Left colon (tissue), 2 donors: ENCODE data around the gene CTXN3. TPM values are rescaled to one million over a fixed set of nuclear protein-coding genes. Genes with fewer than 3 reads are reported as not detected.

Source experiments
- ATAC-seq: fragments of 200-7000 bp; cut with Tn5 transposase; one replicate; pipeline ENCODE4 v1.9.1; 2020; ENCODE audit warnings: mild to moderate bottlenecking, moderate library complexity
- DNase-seq, 2 donors: peaks; one replicate each; pipeline ENCODE4 v3.0.0-alpha.2; 2020
- intact Hi-C, 2 donors: fragments of 100-400 bp; cut with DNase I in 1 of 2; cut with micrococcal nuclease in 1 of 2; formaldehyde crosslinking; loops; one replicate each; pipeline versions ENCODE4 v1.11.2 to v1.14.0; 2022; cut with DNase I, micrococcal nuclease
- total RNA-seq, 2 donors: library from RNA; stranded (reverse); fragmentation: NEBNext Ultra II Directional; extraction: Animal tissue kit (Norgen Biotek cat#: 25700); gene quantifications; one replicate each; pipeline ENCODE4 v1.2.1, GENCODE V29; 2021
- donor health status: DM: no; HTN: no; CAD: no.
- donor health status: DM: yes; HTN: yes; CAD: no.

The CTXN3 gene
- total RNA-seq, 2 donors from 2014 or later: not detected

GRCh38 chr5:127686424-127686823 lies 37.5 kb downstream of the CTXN3 start:
- no peak for DNase-seq
- intact Hi-C loops: no loop called here
- no peak for ATAC-seq

DNA sequence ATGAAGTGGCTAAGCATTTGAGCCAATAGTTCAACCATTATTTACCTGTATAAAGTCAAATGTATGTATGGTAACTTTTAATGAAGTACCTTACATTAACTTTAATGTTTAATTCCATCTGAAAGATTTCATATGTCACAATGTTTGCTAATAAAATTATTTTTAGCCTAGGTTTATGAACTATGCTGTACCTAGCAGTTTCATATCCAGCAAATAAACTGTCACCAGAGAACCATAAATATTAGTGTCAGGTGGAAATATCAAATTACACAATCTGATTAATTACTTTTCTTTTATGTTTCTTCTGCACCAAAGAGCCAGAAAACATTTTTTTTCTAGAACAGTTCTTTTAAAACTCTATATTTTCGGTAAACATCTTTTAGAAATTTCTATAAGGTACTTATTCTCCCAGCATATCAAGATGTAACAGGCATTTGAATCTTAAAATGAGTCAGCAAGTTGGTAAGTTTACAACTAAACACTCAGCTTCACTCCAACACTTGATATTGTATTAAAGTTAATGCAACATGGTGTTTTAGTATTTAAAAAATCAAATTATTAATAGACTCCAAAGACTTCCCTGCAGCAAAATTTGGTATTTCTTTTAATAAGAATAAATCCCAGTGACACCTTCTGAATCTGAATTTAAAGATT lies 45.8 kb downstream of the CTXN3 start:
- intact Hi-C loops: no loop called here
- DNase-seq (no peak), ATAC-seq (no peak)

- no peak for ATAC-seq
- no peak for DNase-seq
- intact Hi-C loops: no loop called here
Measured at GRCh38 chr5:127695346-127695745, 46.5 kb downstream of the CTXN3 start.

DNA sequence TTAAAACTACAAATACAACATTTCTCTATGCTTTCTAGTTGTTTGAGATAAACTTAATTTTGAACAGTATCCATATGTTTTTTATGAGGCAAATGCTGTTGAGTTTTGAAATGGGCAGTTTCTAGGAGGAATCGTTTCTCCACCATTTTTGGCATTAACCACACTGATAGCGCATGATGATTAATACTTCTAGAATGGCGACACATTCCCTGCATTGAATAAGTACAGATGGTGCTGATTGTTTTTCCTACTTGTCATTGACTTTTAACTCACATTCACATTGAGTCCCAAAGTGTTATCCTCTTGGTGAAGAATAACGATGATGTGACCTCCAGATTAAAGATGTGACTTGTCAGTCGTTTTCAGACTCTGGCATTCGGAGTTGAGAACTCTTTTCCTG lies 47.8 kb downstream of the CTXN3 start:
- ATAC-seq (no peak), DNase-seq (no peak)
- intact Hi-C loops: no loop called here

DNA sequence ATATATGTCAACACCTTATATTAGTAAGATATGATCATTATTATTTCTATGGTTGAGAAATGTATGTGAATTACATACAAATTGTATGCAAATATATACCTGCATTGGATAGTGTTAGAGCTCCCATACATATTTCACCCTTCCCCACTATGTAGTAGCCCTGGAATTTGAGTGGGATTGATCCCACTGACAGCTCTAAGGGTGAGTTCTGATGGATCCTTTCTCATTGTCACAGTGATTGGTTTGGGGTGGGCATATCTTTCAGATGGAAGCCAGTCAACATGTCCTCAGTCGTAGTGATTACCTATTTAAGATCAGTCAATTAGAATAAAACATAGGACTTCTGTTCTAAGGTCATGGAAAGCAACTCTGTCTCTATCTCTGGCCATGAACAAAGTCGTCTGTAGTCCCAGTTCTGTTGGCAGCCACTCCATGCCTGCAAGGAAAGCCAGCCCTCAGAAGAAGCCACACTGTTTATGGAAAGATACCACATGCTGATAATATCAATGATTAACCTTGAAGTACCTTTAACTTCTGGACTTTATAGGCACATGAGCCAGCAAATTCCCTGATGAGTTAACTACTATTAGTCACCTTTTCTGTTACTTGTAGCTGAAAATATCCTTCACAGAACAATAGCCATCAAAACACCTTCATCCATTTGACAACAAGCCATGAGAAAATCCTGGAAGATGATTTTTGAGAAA lies 49.2 kb downstream of the CTXN3 start:
- intact Hi-C loops: no loop called here
- peak; percentile 30 for ATAC-seq
- DNase-seq: no peak

DNA sequence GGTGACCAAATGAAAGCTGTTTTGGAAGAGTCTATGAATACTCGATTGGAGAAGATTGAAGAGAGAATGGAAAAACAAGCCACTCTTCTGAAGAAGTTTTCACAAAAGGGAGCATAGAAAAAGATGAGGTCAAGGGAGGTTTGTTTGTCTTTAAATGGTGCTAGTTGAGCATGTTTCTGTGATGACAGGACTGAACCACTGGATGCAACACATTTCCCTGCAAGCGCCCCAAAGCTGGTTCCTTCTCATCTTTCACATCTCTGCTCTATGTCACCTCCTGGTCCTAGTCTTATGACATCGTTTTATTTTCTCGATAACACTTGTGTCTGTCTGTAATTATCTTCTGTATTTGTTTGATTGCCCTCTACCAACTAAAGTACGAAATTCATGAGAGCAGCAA lies 50.5 kb downstream of the CTXN3 start:
- DNase-seq: no peak
- intact Hi-C loops: no loop called here
- ATAC-seq: no peak

GRCh38 chr5:127700237-127700766 lies 51.4 kb downstream of the CTXN3 start:
- intact Hi-C loops: no loop called here
- ATAC-seq (no peak), DNase-seq (no peak)

DNA sequence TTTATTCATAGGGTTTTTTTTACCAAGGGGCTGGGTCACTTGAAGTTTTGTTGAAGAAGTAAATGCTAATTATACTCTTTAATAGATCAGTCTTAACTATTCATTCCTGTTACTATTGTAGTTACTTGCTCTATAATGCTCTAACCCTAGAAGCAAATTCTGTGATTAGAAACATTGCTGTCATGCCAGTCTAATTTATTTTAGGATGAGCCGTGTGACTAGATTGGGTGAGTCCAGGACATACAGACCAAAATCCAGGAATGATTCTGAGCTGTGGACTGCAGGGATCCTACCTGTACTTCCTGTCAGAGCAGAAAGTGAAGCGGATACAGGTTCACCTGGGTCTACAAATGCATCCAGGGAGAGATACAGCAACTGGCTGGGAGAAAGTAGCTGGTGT lies 53.6 kb downstream of the CTXN3 start:
- DNase-seq (no peak), ATAC-seq (no peak)
- intact Hi-C loops: no loop called here

DNA sequence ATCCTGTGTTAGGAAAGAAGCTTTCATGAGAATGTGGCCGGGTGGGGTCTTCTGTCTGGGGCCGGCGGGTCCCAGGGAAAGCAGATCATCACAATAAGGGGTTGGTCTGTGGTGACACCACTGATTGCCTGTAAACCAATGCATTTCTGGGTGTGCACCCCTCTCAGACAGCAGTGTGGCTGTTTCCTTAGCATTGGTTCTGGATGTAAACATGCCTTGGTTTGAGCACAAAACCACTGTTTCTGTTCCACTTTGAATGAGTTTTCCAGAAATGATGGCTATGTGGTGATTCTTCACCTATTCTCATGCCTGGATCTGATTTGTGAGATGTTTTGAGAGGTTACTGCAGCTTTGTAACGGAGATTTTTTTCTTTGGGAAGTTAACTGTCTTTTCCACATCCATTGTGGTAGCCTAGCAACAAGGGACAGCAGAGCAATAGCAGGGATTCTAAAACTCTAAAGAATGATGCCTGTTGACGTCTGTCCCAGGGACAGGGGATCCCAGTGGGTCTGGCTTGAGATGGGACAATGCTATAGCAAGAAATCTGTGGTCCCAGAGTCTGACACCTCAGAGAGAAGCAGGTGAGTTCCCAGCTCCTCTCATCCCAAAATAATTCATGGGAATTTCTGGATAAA lies 54.2 kb downstream of the CTXN3 start, which contains the start of gene CCDC192:
Gene CCDC192, plus strand, starts transcription at position 466 of the 636 bp plus-strand sequence. Its CDS starts 55 bp downstream, at position 521.
- DNase-seq: no peak
- intact Hi-C loops: no loop called here

GRCh38 chr5:127705120-127705892 lies 56.4 kb downstream of the CTXN3 start:
- no peak for DNase-seq
- no peak for ATAC-seq
- intact Hi-C loops: no loop called here

More for the DNA sequence above, 54.2 kb downstream of the CTXN3 start, which contains the start of gene CCDC192:
- no peak for ATAC-seq

GRCh38 chr5:127706691-127707090 lies 57.8 kb downstream of the CTXN3 start:
- DNase-seq: no peak
- intact Hi-C loops: no loop called here
- no peak for ATAC-seq

DNA sequence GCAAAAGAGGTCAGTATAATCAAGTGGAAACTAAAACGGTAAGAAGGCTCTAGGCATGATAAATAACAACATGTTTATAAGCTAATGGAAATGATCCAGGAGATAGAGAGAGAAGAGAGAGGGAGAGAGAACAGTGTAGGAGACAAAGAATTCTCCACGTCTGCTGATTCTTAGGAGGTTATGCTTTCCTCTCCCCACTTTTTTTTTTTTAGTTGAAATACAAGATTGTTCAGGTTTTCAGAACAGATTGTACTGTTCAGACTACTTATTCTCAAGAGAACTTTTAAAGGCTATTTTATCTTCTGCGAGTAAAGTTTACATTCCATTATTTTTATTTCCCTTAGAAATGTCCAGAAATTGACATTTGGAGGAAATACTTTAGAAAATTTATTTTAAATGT lies 58.3 kb downstream of the CTXN3 start:
- no peak for ATAC-seq
- intact Hi-C loops: no loop called here

More for the DNA sequence above, 58.3 kb downstream of the CTXN3 start:
- no peak for DNase-seq

Other genes starting within 250 kb of the CTXN3 start
- gene PRRC1, start 131.4 kb upstream of the CTXN3 start, total RNA-seq: 10 to 100 TPM; 65.4 to 77.7 TPM
- gene CCDC192, start 54.3 kb downstream of the CTXN3 start, total RNA-seq: not detected